Neural crest cell (in vitro differentiated cells): ENCODE results near the gene CELF4. TPM values are rescaled to one million over a fixed set of nuclear protein-coding genes. Genes with fewer than 3 reads are reported as not detected.

Source experiments
- DNase-seq: peaks from one replicate; pipeline ENCODE4 v3.0.0; 2021; ENCODE audit warnings: low read depth, mixed read lengths, low spot score
- H3K27ac Mint-ChIP-seq: one replicate; pipeline ENCODE4 v1.8.0; 2021; ENCODE audit warnings: mild to moderate bottlenecking, mixed read lengths; ENCODE audit not compliant: unreplicated experiment
- H3K27me3 Mint-ChIP-seq: 2 replicates; pipeline ENCODE4 v1.8.0; 2021; ENCODE audit warnings: low read depth, mild to moderate bottlenecking, mixed read lengths
- H3K36me3 Mint-ChIP-seq: 2 replicates; pipeline ENCODE4 v1.8.0; 2021; ENCODE audit warnings: low read depth, mild to moderate bottlenecking, mixed read lengths
- H3K4me1 Mint-ChIP-seq: 2 replicates; pipeline ENCODE4 v1.8.0; 2021; ENCODE audit warnings: mixed read lengths
- H3K4me3 Mint-ChIP-seq: one replicate; pipeline ENCODE4 v1.8.0; 2021; ENCODE audit warnings: mild to moderate bottlenecking, mixed read lengths
- H3K9me3 Mint-ChIP-seq: 2 replicates; pipeline ENCODE4 v1.8.0; 2021; ENCODE audit warnings: mixed read lengths
- CTCF ChIP-seq: fragments of 200-600 bp; sonication (generic); conservative IDR thresholded peaks from 2 replicates; pipeline ENCODE4 v1.5.0; 2021; ENCODE audit warnings: antibody characterized with exemption, mild to moderate bottlenecking
- total RNA-seq: library from RNA; stranded (reverse); gene quantifications from 2 replicates; pipeline ENCODE4 v1.2.1, GENCODE V29; 2021

Gene CELF4
- total RNA-seq, 1 donor from 2014 or later = 1.9 TPM

GRCh38 chr18:37484983-37485834 is 80.4 kb downstream of the CELF4 start:
- no peaks in the 10 kb centered on the region for H3K36me3 Mint-ChIP-seq
- peak; percentile 42 for DNase-seq
- peaks cover 92% of the 10 kb centered on the region for H3K27me3 Mint-ChIP-seq
- peak overlapping the region; percentile 20 for H3K4me3 Mint-ChIP-seq
- H3K9me3 Mint-ChIP-seq = no peaks in the 10 kb centered on the region
- no peak overlapping the region for H3K27ac Mint-ChIP-seq
- peaks cover 37% of the 10 kb centered on the region for H3K4me1 Mint-ChIP-seq
- peak; percentile 67 for TF ChIP-seq CTCF

- Mint-ChIP-seq H3K27me3 (peaks cover 95% of the 10 kb centered on the region), H3K9me3 (no peaks in the 10 kb centered on the region), H3K4me1 (peaks cover 34% of the 10 kb centered on the region), H3K4me3 (peak overlapping the region; percentile 20), H3K27ac (no peak overlapping the region), H3K36me3 (no peaks in the 10 kb centered on the region)
- DNase-seq = no peak
- TF ChIP-seq CTCF = no peak
Observed at GRCh38 chr18:37483984-37484819, 81.4 kb downstream of the CELF4 start.

- Mint-ChIP-seq H3K4me3 (no peak overlapping the region), H3K4me1 (peaks cover 34% of the 10 kb centered on the region), H3K36me3 (no peaks in the 10 kb centered on the region), H3K27me3 (peaks cover 90% of the 10 kb centered on the region), H3K27ac (no peak overlapping the region), H3K9me3 (no peaks in the 10 kb centered on the region)
- TF ChIP-seq CTCF = no peak
- DNase-seq = peak; percentile 47
Observed at GRCh38 chr18:37483221-37483971, 82.2 kb downstream of the CELF4 start.

GRCh38 chr18:37482433-37482832 is 83.2 kb downstream of the CELF4 start:
- Mint-ChIP-seq H3K9me3 (no peaks in the 10 kb centered on the region), H3K27ac (no peak overlapping the region), H3K4me1 (peaks cover 25% of the 10 kb centered on the region), H3K27me3 (peaks cover 82% of the 10 kb centered on the region), H3K4me3 (no peak overlapping the region), H3K36me3 (no peaks in the 10 kb centered on the region)
- no peak for DNase-seq
- no peak for TF ChIP-seq CTCF

GRCh38 chr18:37482002-37482401 is 83.6 kb downstream of the CELF4 start:
- Mint-ChIP-seq H3K27ac (no peak overlapping the region), H3K4me1 (peaks cover 21% of the 10 kb centered on the region), H3K36me3 (no peaks in the 10 kb centered on the region), H3K4me3 (no peak overlapping the region), H3K9me3 (no peaks in the 10 kb centered on the region), H3K27me3 (peaks cover 79% of the 10 kb centered on the region)
- TF ChIP-seq CTCF = no peak
- DNase-seq = no peak
